Small intestine (tissue), 7 donors: ENCODE results near the gene NPFFR1. TPM values are rescaled to one million over a fixed set of nuclear protein-coding genes. Genes with fewer than 3 reads are reported as not detected.
"Not testable (repeated sequence)": the region's sequence is repeated elsewhere in the genome, so short reads cannot be mapped to it uniquely, and the experiment has no call there.

Experiments used
- DNase-seq, 2 donors: peaks; one replicate each; pipeline versions ENCODE4 v3.0.0 to v3.0.0-alpha.2; 2013
- FAIRE-seq: peaks from 2 replicates; lab custom pipeline; 2012; peaks lifted over from hg19 to GRCh38; lab: Jason Lieb, UNC
- H3K27ac ChIP-seq, 3 donors: one replicate each; pipeline ENCODE4 v1.5.1; 2013; ENCODE audit warnings: low read length in 2 of 3, mild to moderate bottlenecking in 2 of 3, control low read depth in 1 of 3, inconsistent platforms in 1 of 3, low read depth in 1 of 3, moderate library complexity in 1 of 3
- H3K27me3 ChIP-seq, 3 donors: one replicate each; pipeline ENCODE4 v1.6.1; 2013; ENCODE audit warnings: low read length in 3 of 3, inconsistent platforms in 1 of 3; ENCODE audit not compliant: control insufficient read depth in 3 of 3, insufficient read depth in 3 of 3
- H3K36me3 ChIP-seq, 3 donors: one replicate each; pipeline ENCODE4 v1.6.1; 2013; ENCODE audit warnings: low read length in 3 of 3, inconsistent platforms in 1 of 3, low read depth in 1 of 3, mild to moderate bottlenecking in 1 of 3, moderate library complexity in 1 of 3; ENCODE audit not compliant: control insufficient read depth in 3 of 3, insufficient read depth in 2 of 3
- H3K4me1 ChIP-seq, 3 donors: one replicate each; pipeline ENCODE4 v1.6.1; 2013; ENCODE audit warnings: low read length in 2 of 3, inconsistent platforms in 1 of 3, low read depth in 1 of 3, mild to moderate bottlenecking in 1 of 3, moderate library complexity in 1 of 3; ENCODE audit not compliant: control insufficient read depth in 3 of 3, insufficient read depth in 2 of 3
- H3K4me3 ChIP-seq, 3 donors: one replicate each; pipeline ENCODE4 v1.5.1; 2013; ENCODE audit warnings: low read length in 3 of 3, control low read depth in 1 of 3, inconsistent platforms in 1 of 3, low read depth in 1 of 3, mild to moderate bottlenecking in 1 of 3, moderate library complexity in 1 of 3
- H3K9me3 ChIP-seq, 2 donors: one replicate each; pipeline ENCODE4 v1.6.1; 2013; ENCODE audit warnings: low read depth in 1 of 2, low read length in 1 of 2; ENCODE audit not compliant: control insufficient read depth in 2 of 2, insufficient read depth in 1 of 2
- WGBS, 3 donors: extraction: QIAGEN DNeasy Blood & Tissue Kit; methylation state at CpG; one replicate each; pipeline ENCODE4 v1.1.7; 2013; 5-methylcytosine and 5-hydroxymethylcytosine counted together
- polyA plus RNA-seq, 4 donors: library from polyadenylated mRNA; stranded (reverse) in 3 of 4; unstranded in 1 of 4; fragments of 200-250 nt in 3 of 4; fragments of 120-200 nt in 1 of 4; gene quantifications; one replicate each; pipeline versions ENCODE4 v1.2.1 to v1.2.3, GENCODE V29; 2013
- donor health status: healthy with polysubstance abuse.
- donor health status: control.
- donor health status: control.
- donor health status: Bipolar disorder and iron deficiency.
- donor health status: healthy.

Gene NPFFR1
- polyA plus RNA-seq, 4 donors = 0.06 to 0.22 TPM; not detected in 2

- H3K9me3 ChIP-seq = peaks cover 0 to 17% of the 10 kb centered on the region in 2 donors
- not testable (repeated sequence) for DNase-seq, H3K4me1 ChIP-seq, FAIRE-seq, H3K36me3 ChIP-seq, H3K27me3 ChIP-seq, H3K27ac ChIP-seq, H3K4me3 ChIP-seq
- WGBS, 3 donors = 90 to 91% (median 91%) methylated on average over 14 to 21 of the region's 21 CpGs
Measured at GRCh38 chr10:70239986-70240385, 43.8 kb downstream of the NPFFR1 start.

DNA sequence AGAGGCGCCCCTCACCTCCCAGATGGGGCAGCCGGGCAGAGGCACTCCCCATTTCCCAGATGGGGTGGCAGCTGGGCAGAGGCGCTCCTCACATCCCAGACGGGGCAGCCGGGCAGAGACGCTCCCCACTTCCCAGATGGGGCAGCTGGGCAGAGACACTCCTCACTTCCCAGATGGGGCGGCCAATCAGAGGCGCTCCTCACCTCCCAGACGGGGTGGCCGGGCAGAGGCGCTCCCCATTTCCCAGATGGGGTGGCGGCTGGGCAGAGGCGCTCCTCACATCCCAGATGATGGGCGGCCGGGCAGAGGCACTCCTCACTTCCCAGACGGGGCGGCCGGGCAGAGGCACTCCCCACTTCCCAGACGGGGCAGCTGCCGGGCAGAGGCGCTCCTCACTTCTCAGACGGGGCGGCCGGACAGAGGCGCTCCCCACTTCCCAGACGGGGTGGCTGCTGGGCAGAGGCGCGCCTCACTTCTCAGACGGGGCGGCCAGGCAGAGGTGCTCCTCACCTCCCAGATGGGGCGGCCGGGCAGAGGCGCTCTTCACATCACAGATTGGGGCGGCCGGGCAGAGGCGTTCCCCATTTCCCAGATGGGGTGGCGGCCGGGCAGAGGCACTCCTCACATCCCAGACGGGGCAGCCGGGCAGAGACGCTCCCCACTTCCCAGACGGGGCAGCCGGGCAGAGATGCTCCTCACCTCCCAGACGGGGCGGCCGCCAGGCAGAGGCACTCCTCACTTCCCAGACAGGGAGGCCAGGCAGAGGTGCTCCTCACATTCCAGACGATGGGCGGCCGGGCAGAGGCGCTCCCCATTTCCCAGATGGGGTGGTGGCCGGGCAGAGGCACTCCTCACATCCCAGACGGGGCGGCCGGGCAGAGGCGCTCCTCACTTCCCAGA is 44.5 kb downstream of the NPFFR1 start:
- not testable (repeated sequence) for H3K4me3 ChIP-seq, H3K36me3 ChIP-seq, H3K27me3 ChIP-seq, H3K27ac ChIP-seq, FAIRE-seq, DNase-seq
- H3K9me3 ChIP-seq = peaks cover 0 to 17% of the 10 kb centered on the region in 2 donors
- WGBS, 3 donors = 95 to 97% (median 95%) methylated on average over 34 to 55 of the region's 55 CpGs
- peaks cover 0 to 10% (median 0%) of the 10 kb centered on the region in 3 donors for H3K4me1 ChIP-seq

- FAIRE-seq, H3K4me3 ChIP-seq, H3K27ac ChIP-seq, H3K36me3 ChIP-seq, DNase-seq, H3K27me3 ChIP-seq: not testable (repeated sequence)
- peaks cover 0 to 13% (median 0%) of the 10 kb centered on the region in 3 donors for H3K4me1 ChIP-seq
- WGBS, 3 donors = 70 to 72% (median 71%) methylated on average over 6 of the region's 6 CpGs
- peaks cover 0 to 17% of the 10 kb centered on the region in 2 donors for H3K9me3 ChIP-seq
Measured at GRCh38 chr10:70237958-70238536, 45.8 kb downstream of the NPFFR1 start.

DNA sequence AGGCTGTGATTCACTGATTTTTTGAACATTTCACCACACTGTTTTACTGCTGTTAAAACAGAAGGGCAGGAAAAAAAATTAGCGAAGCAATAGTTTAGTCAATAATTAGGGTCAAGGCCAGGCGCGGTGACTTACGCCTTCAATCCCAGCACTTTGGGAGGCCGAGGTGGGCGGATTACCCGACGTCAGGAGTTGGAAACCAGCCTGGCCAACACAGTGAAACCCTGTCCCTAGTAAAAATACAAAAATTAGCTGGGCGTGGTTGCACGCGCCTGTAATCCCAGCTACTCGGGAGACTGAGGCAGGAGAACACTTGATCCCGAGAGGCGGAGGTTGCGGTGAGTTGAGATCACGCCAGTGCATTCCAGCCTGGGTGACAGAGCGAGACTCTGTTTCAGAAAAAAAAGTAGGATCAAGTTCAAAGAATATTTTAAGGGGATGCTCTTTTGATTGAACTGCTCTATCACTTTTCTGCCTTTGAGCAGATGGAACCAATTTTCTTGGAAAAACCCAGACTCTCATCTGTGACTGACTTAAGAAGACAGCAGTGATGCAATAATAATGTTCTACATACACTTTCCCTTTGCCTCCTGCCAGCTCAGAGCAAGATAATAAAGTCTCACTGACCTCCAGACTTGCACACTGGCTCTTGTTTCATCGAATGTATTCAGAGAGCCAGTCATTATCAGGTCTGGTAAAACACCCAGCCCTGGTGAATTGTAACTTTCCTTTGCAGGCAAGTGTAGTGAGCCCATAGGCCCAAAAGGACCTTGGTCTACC is 48.9 kb downstream of the NPFFR1 start:
- Histone ChIP-seq H3K27ac (peak overlapping the region in 2 of 3 donors; percentile 68 to 69), H3K4me3 (no peak overlapping the region), H3K9me3 (peaks cover 0 to 9% of the 10 kb centered on the region in 2 donors), H3K27me3 (no peaks in the 10 kb centered on the region), H3K36me3 (peaks cover 0 to 5% (median 0%) of the 10 kb centered on the region in 3 donors), H3K4me1 (peaks cover 0 to 20% (median 0%) of the 10 kb centered on the region in 3 donors)
- WGBS, 3 donors = 64 to 79% (median 74%) methylated on average over 18 of the region's 18 CpGs
- FAIRE-seq (no peak), DNase-seq (peak; percentile 77 to 86)

- FAIRE-seq = no peak
- Histone ChIP-seq H3K4me3 (peak overlapping the region in 1 of 3 donors; percentile 54), H3K9me3 (peaks cover 0 to 2% of the 10 kb centered on the region in 2 donors), H3K27ac (peak overlapping the region; percentile 88 to 96 (median 96)), H3K4me1 (peaks cover 0 to 20% (median 0%) of the 10 kb centered on the region in 3 donors), H3K36me3 (peaks cover 0 to 9% (median 0%) of the 10 kb centered on the region in 3 donors), H3K27me3 (no peaks in the 10 kb centered on the region)
- DNase-seq = peak in 1 of 2 donors; percentile 13
- 9 to 22% (median 10%) methylated on average over 8 of the region's 8 CpGs for WGBS, 3 donors
Measured at GRCh38 chr10:70233939-70234300, 49.9 kb downstream of the NPFFR1 start.

DNA sequence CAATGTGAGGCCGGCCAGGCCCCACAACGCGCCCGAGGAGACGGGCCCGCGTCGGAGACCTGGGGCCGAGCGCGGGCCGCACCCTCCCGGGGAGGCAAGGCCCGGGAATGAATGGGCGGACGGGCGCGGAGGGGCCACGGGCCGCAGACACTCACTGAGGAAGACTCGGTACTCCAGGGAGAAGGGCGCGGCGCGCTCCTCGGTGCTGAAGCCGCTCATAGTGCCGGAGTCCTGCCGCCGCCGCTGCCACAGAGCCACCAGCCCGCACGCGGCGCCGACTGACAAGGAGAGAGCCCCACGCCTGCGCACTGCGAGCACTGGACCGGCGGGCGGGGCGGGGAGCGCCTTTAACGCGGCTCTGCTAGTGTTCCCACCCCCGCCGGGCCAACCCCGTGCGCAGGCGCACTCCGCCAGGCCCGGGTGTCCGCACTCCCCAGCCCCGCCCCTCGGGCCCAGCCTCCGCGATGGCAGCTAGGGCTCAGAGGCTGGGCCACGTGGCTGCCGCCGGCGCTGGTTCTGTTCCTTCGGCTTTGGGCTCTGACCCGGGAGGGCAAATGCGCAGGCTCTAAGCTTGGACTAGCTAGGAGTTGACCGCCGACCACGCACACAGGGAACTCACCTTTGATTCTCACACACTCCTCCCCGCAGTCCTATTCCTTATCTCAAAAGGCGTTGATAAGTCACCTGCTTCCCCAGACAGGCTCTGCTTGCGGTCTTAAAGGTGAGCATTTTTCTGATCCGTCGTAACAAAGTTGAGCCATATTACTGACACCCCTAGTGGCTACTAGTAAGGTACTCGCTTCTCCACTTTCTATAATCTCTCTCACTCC is 50.5 kb downstream of the NPFFR1 start, which contains the start of gene PPA1:
TSS of gene PPA1 (minus strand) at position 321 of the 830 bp plus-strand sequence. CDS start at position 219, 102 bp downstream.
- H3K4me1 ChIP-seq = peaks cover 0 to 25% (median 5%) of the 10 kb centered on the region in 3 donors
- no peaks in the 10 kb centered on the region for H3K9me3 ChIP-seq
- H3K4me3 ChIP-seq = peak within 1 kb of the TSS; percentile 76 to 99 (median 84)
- no peaks in the 10 kb centered on the region for H3K27me3 ChIP-seq
- WGBS, 3 donors = 0 to 1% (median 0%) methylated on average over 47 to 74 of the region's 74 CpGs
- DNase-seq (peak; percentile 98 to 99), FAIRE-seq (no peak)
- peak within 1 kb of the TSS; percentile 96 to 99 (median 96) for H3K27ac ChIP-seq
- H3K36me3 ChIP-seq = peaks cover 0 to 9% (median 0%) of the 10 kb centered on the region in 3 donors

- no peak for DNase-seq
- Histone ChIP-seq H3K27ac (peak overlapping the region; percentile 96 to 99 (median 96)), H3K36me3 (peaks cover 0 to 9% (median 0%) of the 10 kb centered on the region in 3 donors), H3K4me3 (peak overlapping the region; percentile 76 to 99 (median 84)), H3K27me3 (no peaks in the 10 kb centered on the region), H3K4me1 (peaks cover 0 to 28% (median 5%) of the 10 kb centered on the region in 3 donors), H3K9me3 (no peaks in the 10 kb centered on the region)
- no peak for FAIRE-seq
- WGBS, 3 donors = 0 to 1% (median 1%) methylated on average over 18 of the region's 18 CpGs
Measured at GRCh38 chr10:70232859-70233108, 51.0 kb downstream of the NPFFR1 start.
